Mucosa of stomach (tissue), 1 donor: ENCODE data around the gene HAL.
"Not testable (repeated sequence)": the region's sequence is repeated elsewhere in the genome, so short reads cannot be mapped to it uniquely, and the experiment has no call there.

Source experiments
- H3K27me3 ChIP-seq: one replicate; pipeline ENCODE4 v1.7.0; 2013; ENCODE audit warnings: mild to moderate bottlenecking, low read length; ENCODE audit not compliant: control insufficient read depth, insufficient read depth
- H3K36me3 ChIP-seq: one replicate; pipeline ENCODE4 v1.7.0; 2013; ENCODE audit warnings: low read length; ENCODE audit not compliant: control insufficient read depth, insufficient read depth
- H3K4me1 ChIP-seq: one replicate; pipeline ENCODE4 v1.7.0; 2013; ENCODE audit warnings: mild to moderate bottlenecking, low read length; ENCODE audit not compliant: control insufficient read depth, insufficient read depth
- H3K4me3 ChIP-seq: one replicate; pipeline ENCODE4 v1.7.0; 2013; ENCODE audit warnings: low read length
- H3K9ac ChIP-seq: one replicate; pipeline ENCODE4 v1.7.0; 2013; ENCODE audit warnings: mild to moderate bottlenecking, low read length, moderate library complexity
- H3K9me3 ChIP-seq: one replicate; pipeline ENCODE4 v1.7.0; 2013; ENCODE audit warnings: mild to moderate bottlenecking, low read length, moderate library complexity; ENCODE audit not compliant: control insufficient read depth
- donor health status: Pancreatic carcinoma.

HAL gene

GRCh38 chr12:95984682-95985081 is 11.5 kb downstream of the HAL start:
- H3K9ac ChIP-seq, result no peak overlapping the region
- H3K4me3 ChIP-seq, result no peak overlapping the region
- no peaks in the 10 kb centered on the region for H3K36me3 ChIP-seq
- H3K27me3 ChIP-seq, result no peaks in the 10 kb centered on the region
- no peaks in the 10 kb centered on the region for H3K9me3 ChIP-seq
- no peaks in the 10 kb centered on the region for H3K4me1 ChIP-seq

DNA sequence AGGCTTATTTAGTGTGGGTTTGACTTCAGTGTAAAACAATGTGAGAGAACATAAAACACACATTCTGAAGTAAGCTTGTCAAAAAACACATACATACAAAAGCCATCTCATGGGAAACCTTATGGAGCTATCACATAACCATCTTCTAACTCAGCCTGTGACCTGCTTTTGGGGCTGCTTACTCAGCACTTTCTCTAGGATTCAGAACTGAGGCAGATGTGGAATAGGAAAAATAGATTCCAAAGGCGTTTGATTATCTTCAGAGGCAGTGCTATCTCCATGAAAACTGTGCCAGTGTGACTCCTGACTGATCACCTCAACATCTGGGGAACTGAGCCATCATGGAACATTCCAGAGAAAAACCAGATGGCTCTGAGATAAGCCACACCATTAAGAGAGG is 13.5 kb downstream of the HAL start:
- Histone ChIP-seq H3K27me3 (no peaks in the 10 kb centered on the region), H3K4me1 (no peaks in the 10 kb centered on the region), H3K4me3 (no peak overlapping the region), H3K9ac (no peak overlapping the region), H3K36me3 (no peaks in the 10 kb centered on the region), H3K9me3 (no peaks in the 10 kb centered on the region)

DNA sequence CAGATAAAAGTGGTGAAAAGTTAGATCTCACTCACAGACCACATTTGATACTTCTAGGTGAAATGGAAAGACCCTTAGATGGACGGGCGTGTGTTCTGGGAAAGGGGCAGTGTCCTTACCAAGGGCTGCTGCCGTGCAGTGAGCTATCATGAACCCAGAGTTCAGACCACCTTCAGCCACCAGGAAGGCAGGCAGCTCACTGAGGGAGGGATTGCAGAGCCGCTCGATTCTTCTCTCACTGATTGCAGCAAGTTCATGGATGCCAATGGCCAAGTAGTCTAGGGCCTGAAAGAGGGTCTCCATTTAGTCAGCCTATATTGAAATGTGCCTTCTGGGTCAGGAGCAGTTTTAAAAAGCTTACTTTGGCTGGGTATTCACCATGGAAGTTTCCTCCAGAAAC is 15.7 kb downstream of the HAL start:
- Histone ChIP-seq H3K9me3 (no peaks in the 10 kb centered on the region), H3K4me1 (no peaks in the 10 kb centered on the region), H3K9ac (no peak overlapping the region), H3K36me3 (no peaks in the 10 kb centered on the region), H3K4me3 (no peak overlapping the region), H3K27me3 (no peaks in the 10 kb centered on the region)

- H3K9me3 ChIP-seq, result no peaks in the 10 kb centered on the region
- H3K4me1 ChIP-seq, result no peaks in the 10 kb centered on the region
- H3K27me3 ChIP-seq, result no peaks in the 10 kb centered on the region
- H3K36me3 ChIP-seq, result no peaks in the 10 kb centered on the region
- no peak overlapping the region for H3K9ac ChIP-seq
- H3K4me3 ChIP-seq, result no peak overlapping the region
These were observed 17.4 kb downstream of the HAL start for GRCh38 chr12:95978774-95979173.

DNA sequence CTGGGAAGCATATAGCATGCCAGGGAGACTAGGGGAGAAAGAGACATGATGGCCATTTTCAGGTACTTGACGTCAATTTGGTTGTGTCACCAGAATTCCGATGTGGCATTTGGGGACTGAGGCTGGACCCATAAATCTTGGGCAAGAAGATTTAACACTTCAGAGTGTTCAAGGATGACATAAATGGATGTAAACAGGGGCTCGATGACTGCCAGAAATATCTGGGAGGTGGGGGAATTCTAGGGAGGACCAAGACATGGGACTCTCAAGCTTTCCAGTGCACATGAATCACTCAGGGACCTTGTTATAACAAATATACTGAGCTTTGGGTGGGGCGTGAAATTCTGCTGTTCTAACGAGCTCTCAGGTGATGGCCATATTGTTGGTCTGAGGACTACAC is 17.8 kb downstream of the HAL start:
- Histone ChIP-seq H3K27me3 (no peaks in the 10 kb centered on the region), H3K36me3 (no peaks in the 10 kb centered on the region), H3K9me3 (no peaks in the 10 kb centered on the region), H3K4me3 (no peak overlapping the region), H3K9ac (no peak overlapping the region), H3K4me1 (no peaks in the 10 kb centered on the region)

- no peaks in the 10 kb centered on the region for H3K4me1 ChIP-seq
- H3K9ac ChIP-seq, result no peak overlapping the region
- no peaks in the 10 kb centered on the region for H3K27me3 ChIP-seq
These were observed 18.3 kb downstream of the HAL start for GRCh38 chr12:95977764-95978305.

DNA sequence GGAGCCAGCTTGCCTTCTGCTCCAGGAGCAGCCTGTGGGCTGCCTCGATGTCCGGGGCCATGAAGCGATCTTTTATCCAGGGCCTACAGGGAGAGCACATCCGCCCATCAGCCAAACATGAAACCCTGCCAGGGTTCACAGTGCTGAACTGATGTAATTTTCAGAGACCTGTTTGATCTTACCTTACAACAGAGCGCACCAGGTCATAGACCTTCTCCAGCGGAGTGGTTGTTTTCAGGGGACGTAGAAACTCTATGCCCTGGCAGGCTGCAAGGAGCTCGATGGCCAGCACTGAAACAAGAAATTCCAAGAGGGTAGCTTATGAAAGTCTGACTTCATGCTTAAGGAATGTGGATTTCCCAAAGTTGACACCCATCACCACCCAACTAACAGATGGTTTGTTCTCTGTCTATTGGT is 19.7 kb downstream of the HAL start:
- H3K9ac ChIP-seq, result no peak overlapping the region
- H3K27me3 ChIP-seq, result no peaks in the 10 kb centered on the region
- no peaks in the 10 kb centered on the region for H3K9me3 ChIP-seq
- no peaks in the 10 kb centered on the region for H3K4me1 ChIP-seq
- no peaks in the 10 kb centered on the region for H3K36me3 ChIP-seq
- H3K4me3 ChIP-seq, result no peak overlapping the region

More at GRCh38 chr12:95977764-95978305, 18.3 kb downstream of the HAL start:
- Histone ChIP-seq H3K4me3 (no peak overlapping the region), H3K36me3 (no peaks in the 10 kb centered on the region), H3K9me3 (no peaks in the 10 kb centered on the region)

DNA sequence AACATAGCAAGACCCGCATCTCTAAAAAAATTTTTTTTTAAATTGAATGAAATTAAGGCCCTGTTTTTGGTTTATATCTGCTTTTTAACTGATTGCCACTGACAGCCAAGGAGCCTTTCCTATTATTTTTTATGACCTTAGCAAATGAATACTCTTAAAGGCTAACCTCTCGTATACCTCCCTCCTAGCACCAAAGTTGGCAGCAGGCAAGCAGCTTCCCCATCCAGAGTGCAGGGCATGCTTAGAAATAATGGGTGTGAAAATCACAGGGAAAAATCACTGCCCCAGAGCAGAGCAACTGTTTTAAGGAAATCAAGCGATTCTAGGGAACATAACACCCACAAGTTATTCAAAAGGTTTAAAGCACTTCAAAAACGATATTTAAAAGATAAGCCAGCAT is 20.7 kb downstream of the HAL start:
- H3K36me3 ChIP-seq, result no peaks in the 10 kb centered on the region
- H3K27me3 ChIP-seq, result no peaks in the 10 kb centered on the region
- no peak overlapping the region for H3K4me3 ChIP-seq
- H3K9me3 ChIP-seq, result no peaks in the 10 kb centered on the region
- H3K9ac ChIP-seq, result no peak overlapping the region
- H3K4me1 ChIP-seq, result no peaks in the 10 kb centered on the region

DNA sequence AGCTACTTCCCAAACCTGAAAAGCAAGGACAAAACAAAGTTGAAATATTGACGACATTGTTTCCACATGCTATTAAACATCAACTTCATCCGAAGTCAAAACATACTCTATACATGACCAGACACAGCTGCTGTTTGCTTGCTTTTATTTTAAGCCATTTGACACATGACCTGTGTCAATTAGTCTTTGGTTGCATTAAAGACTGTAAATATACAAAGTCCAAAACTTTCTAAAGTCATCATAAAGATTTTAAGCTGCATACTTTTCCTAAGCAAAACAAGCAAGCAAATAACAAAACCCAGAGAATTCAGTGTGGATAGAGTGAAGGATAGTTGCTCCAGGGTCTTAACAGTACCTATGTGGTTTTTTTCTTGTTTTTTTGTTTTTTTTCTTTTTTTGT is 21.8 kb downstream of the HAL start:
- H3K27me3 ChIP-seq, result no peaks in the 10 kb centered on the region
- H3K9me3 ChIP-seq, result no peaks in the 10 kb centered on the region
- no peaks in the 10 kb centered on the region for H3K36me3 ChIP-seq
- H3K9ac ChIP-seq, result no peak overlapping the region
- H3K4me1 ChIP-seq, result no peaks in the 10 kb centered on the region
- no peak overlapping the region for H3K4me3 ChIP-seq

DNA sequence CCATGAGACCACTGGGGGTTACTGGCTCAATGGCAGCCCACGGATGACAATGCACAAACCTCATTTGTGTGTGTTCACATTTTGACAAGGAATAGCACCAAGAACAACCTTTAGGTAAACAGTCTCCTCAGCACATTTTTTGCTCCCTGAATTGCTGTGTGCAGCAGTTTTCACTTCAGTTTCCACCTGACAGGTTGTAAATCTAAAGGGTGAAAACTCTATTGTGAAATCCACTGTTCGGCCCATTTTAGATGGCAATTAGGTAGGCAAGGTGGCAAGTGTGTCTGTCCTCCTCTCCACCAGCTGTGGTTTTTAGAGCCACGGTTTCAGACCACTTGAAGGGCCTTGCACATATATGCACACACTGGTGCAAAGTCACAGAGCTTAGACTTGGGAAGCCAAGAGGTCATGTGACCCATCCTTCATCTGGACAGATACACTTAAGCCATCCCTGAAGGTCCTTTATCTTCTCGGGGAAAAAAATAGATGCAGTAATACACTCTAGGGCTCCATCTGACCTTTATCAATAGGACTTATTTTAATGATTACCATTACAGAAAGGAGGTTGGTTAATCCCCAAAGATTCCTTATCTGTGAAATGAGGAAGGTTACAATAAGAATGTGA is 23.2 kb downstream of the HAL start:
- Histone ChIP-seq H3K36me3 (no peaks in the 10 kb centered on the region), H3K4me3 (no peak overlapping the region), H3K4me1 (no peaks in the 10 kb centered on the region), H3K9me3 (no peaks in the 10 kb centered on the region), H3K27me3 (no peaks in the 10 kb centered on the region), H3K9ac (no peak overlapping the region)

DNA sequence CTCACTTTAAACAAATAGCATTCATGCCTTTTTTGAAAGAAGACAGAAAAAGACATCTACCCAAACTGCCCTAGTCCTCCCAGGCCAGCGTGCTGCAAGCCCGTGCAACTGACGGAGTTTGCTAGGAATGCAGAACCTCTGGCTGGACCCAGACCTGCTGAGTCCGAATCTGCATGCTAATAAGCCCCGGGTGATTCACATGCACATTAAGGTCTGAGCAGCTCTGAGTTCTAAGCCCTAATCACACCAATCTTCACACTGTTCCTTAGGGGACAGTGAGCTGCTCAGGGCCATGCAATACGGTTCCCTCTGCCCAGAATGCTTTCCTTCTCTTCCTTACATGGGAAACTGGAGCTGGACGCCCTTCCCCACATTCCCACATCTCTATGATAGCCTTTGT is 25.2 kb downstream of the HAL start:
- Histone ChIP-seq H3K9ac (no peak overlapping the region), H3K27me3 (no peaks in the 10 kb centered on the region), H3K4me3 (no peak overlapping the region), H3K4me1 (no peaks in the 10 kb centered on the region), H3K9me3 (no peaks in the 10 kb centered on the region), H3K36me3 (no peaks in the 10 kb centered on the region)

- H3K36me3 ChIP-seq, H3K4me3 ChIP-seq, H3K27me3 ChIP-seq, H3K4me1 ChIP-seq, H3K9ac ChIP-seq, H3K9me3 ChIP-seq: not testable (repeated sequence)
These were observed 27.0 kb downstream of the HAL start for GRCh38 chr12:95969116-95969515.

GRCh38 chr12:95967301-95967700 is 28.8 kb downstream of the HAL start:
- Histone ChIP-seq H3K9ac (no peak overlapping the region), H3K4me3 (no peak overlapping the region), H3K36me3 (no peaks in the 10 kb centered on the region), H3K9me3 (no peaks in the 10 kb centered on the region), H3K27me3 (no peaks in the 10 kb centered on the region), H3K4me1 (no peaks in the 10 kb centered on the region)
